HT1080 (cell line): ENCODE data around the gene GXYLT2. TPM values are rescaled to one million over a fixed set of nuclear protein-coding genes. Genes with fewer than 3 reads are reported as not detected.

Experiments
- DNase-seq: peaks from one replicate; pipeline ENCODE4 v3.0.0-alpha.2; 2015; ENCODE audit warnings: low read depth
- total RNA-seq: library from RNA; depleted of rRNA; stranded (reverse); fragments of >200 nt; shearing (Covaris generic); gene quantifications from 2 replicates; pipeline ENCODE4 v1.2.3, GENCODE V29; 2014

Gene GXYLT2
- total RNA-seq, 1 experiment from 2014 or later, result 8.0 TPM

DNA sequence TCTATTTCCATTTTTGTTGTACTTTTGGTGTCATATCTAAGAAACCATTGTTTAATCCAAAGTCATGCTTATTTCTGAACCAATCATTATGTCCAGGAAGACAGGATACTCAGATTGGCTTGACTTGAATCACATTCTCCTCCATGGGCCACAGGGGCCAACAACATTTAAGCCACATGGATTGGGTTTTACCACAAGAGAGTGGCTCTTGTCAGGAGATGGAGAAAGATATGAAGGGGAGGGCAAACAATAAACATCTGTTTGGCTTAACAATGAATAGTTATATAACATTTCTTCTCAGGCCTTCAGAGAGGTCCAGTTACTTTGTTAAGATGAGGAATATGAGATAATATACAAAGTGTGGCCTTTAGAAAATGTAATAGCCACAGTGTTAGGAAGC, 44.6 kb downstream of the GXYLT2 start:
- no peak for DNase-seq

DNA sequence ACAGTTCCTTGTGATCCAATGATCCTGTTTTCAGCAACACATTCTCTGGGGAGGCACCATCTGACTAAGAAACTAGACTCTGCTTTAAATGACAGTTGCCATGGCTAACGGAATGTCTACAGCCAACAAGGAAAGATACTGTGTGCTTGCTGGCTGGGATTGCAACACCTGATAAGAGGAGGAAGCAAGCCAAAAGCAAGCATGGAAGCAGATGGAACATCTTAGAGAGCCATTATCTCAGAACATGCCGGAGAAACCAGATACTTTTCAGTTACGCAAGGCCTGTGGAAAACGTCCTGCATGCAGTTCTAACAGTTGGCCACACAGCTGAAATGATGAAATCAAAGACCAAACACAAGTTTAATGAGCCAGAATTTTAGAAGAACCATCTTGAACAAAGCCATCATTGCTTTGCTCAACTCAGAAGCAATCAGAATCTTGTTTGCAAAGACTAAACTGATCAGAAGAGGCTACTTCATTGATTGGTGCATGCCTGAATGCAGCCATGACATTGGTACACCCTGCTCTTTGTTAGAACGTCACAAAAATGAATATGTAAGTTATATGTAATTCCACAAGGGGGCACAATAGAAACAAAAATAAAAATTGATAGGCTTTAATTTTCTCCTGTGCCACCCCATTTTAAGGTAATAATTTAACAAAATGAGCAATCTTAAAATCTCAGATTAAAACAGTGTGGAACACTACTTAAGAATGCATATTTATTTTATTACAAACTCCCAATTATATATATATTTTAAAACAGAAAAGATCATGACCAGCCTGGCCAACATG, 50.8 kb downstream of the GXYLT2 start:
- DNase-seq, result peak; percentile 71

DNA sequence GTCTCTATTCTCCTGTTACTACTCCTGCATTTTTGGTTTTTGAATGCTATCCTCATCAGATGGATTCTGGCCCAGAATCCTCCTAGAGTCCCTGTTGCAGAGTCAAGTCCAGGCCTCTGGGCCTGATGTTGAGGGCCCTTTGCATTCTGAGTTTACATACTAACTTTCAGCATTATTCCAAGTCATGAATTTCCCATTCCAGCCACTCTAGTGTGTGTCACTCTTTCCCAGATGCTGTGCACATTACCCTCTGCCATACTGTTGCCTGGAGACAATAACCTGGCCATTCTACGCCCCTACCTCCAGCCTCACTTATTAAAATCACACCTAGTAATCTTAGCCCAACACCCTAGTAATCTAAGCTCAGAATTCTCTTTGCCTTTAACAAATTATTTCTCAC, 53.4 kb downstream of the GXYLT2 start:
- no peak for DNase-seq

DNA sequence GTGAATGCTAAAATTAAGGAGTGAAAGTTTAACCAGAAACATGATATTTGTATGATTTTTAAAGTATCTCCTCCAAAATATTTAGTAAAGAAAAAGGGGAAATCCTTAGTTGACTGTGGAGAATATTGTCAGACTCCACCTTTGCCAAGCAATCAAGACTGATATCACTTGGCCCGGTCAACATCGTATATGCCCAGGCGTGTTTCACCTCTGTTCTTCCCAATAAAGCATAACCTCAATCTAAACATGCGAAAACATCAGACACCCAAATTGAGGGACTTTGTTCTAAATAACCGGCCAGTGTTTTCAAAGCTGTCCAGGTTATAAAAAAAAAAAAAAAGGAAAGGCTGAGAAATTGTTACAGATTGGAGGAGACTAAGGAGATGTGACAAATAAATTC, 54.6 kb downstream of the GXYLT2 start:
- DNase-seq, result no peak

DNA sequence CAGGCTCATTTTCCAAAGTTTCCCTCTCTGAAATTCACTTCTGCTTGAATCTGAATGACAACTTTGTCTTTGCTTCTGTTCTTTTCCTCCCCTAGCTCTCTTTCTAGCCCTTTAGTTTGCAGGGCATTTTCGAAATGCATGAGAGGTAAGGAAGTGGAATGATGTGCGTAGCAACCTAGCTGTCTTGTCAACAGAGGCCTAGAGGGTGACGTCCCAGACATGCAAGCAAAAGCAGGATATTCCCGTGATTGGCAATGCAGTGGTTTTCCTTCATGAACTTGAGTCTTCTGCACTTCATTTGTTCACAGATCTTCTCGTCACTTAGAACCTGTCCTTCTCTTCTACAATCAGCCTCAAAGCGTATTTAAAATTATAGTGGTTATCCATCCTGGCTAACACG, 56.9 kb downstream of the GXYLT2 start:
- DNase-seq, result no peak

DNA sequence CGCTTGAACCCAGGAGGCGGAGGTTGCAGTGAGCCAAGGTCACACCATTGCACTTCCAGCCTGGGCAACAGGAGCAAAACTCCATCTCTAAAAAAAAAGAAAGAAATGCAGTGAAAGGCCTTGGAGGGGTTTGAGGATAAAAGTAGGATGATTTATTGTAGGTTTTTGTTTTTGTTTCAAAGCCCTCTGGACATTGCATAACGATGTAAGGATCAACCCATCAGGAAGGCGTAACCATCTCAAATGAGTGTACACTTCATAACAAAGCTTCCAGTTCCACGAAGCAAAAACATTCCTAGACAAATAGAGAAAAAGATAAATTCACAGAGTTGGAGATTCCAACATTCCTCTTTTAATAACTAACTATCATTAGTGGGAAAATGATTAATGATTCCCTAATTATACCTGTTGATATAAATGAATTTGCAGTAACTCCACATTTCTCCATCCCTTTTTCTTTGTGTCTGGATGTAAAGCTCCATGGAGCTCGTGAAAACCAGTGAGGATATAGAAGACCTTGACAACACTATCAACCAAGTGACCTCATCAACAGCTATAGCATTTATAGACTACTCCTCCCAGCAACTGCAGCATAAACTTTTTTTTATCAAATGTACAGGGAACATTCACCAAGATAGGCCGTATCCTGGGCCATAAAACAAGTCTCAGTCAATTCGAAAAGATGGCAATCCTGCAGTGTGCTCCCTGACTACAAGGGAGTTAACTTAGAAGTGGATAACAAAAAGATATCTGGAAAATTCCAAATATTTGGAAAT, 60.1 kb downstream of the GXYLT2 start:
- no peak for DNase-seq

DNA sequence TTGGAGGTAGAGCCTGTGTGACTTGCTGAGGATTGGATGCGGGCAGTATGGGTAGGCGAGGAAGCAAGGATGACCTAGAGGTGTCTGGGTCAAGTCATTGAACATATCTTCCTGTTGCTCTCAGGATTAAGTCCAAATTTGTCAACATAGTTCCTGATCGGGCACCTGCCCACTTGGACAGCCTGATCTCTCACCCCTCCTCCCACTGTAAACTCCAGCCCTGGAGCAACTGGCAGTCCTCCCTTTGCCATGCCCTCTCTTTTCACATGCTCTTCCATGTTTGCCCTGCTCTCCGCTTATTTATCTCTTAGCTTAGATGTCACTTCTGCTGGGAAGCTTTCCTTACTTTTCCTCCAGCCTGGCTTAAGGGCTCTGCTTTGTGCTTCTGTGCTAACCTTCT, 61.2 kb downstream of the GXYLT2 start:
- no peak for DNase-seq

DNA sequence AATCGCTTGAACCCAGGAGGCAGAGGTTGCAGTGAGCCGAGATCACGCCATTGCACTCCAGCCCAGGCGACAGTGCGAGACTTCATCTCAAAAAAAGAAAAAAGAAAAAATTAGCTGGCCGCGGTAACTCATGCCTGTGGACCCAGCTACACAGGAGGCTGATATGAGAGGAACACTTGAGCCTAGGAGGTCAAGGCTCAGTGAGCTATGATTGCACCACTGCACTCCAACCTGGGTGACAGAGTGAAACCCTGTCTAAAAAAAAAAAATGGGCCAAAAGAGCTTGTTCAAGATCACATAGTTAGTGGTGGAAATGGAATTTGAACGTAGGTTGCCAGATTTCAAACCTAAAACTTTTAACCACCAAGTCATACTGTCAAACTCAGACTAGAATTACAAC, 62.5 kb downstream of the GXYLT2 start:
- DNase-seq, result no peak

DNA sequence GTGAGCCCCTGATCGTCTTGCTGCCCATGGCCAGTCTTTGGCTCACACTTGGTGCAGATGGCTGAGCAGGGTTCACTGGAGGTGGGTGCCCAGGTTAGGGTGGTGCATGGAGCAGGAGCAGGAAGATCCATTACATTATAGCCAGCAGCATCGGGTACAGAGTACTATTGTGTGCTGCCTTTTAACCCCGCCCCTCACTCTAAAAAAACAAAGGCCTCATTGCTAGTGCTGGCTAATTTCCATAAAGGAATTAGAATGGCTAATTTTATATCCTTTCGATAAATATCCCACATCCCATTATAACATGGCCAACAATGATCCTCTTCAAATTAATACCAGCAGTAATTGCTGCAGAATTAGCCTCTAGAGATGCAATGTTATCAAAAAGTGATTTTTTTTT, 63.0 kb downstream of the GXYLT2 start:
- DNase-seq, result no peak

DNA sequence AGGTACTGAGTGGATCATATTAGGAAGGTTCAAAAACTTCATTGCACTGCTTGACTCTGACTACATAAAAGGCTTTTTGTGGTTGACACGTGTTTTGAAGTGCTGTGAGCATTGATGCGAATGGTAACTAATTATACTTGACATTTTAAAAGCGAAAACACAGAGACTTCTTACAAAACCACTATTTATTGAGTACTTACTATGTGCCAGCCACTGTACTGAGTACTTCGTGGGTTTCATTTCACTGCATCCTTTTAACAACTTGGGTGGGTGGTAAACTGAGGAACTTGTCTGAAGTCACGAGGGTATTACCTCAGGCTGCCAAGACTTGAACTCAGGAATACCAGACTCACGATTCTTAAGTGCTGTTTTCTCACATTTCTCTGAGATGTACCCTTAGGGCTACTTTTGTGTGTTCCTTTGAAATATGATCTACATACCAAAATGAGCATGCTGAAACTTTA, 63.4 kb downstream of the GXYLT2 start:
- no peak for DNase-seq

DNA sequence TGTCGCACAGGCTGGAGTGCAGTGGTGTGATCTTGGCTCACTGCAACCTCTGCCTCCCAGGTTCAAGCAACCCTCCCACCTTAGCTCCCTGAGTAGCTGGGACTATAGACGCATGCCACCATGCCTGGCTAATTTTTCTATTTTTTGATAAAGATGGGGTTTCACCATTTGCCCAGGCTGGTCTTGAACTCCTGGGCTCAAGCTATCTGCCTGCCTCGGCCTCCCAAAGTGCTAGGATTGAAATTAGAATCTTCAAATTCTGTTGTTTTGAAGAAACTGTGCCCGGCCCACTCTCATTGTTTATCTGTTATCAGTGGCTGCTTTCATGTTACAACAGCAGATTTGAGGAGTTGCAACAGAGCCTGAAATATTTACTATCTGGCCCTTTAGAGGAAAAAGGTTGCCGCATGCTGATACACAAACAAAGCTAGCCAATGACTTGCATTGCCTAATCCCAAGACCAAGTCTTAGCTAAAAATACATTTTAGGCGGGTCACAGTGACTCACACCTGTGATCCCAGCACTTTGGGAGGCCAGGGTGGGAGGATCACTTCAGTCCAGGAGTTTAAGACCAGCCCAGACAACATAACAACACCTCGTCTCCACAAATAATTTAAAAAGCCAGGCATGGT, 65.6 kb downstream of the GXYLT2 start:
- peak; percentile 16 for DNase-seq

DNA sequence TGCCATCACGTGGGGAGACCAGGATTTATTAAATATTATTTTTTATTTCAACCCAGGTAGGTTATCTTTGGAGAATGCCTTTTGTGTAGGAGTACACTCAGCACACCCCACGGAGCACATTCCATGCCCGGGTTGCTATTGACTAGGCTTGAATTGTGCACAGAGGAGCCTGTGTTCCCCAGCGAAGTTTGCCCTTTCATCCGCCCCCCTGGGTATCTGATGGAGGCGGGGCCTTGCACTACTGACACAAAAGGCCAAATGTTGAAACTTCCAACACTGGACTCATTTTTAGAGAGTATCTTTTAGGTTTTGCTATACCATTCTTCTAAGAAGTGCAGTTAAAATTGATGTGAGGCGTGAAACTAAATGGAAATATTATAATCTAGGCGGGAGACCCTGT, 69.5 kb downstream of the GXYLT2 start:
- no peak for DNase-seq

DNA sequence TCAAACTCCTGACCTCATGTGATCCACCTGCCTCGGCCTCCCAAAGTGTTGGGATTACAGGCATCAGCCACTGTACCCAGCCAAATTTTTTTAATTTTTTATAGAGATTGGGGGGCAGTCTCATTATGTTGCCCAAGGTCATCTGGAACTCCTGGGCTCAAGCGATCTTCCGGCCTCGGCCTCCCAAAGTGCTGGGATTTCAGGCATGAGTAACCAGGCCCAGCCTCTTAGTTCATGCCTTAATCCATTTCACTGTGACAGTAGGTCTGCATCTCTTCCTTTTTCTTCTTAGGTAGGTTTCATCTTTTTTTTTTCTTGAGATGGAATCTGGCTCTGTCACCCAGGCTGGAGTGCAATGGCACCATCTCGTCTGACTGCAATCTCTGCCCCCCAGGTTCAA, 71.5 kb downstream of the GXYLT2 start:
- no peak for DNase-seq

DNA sequence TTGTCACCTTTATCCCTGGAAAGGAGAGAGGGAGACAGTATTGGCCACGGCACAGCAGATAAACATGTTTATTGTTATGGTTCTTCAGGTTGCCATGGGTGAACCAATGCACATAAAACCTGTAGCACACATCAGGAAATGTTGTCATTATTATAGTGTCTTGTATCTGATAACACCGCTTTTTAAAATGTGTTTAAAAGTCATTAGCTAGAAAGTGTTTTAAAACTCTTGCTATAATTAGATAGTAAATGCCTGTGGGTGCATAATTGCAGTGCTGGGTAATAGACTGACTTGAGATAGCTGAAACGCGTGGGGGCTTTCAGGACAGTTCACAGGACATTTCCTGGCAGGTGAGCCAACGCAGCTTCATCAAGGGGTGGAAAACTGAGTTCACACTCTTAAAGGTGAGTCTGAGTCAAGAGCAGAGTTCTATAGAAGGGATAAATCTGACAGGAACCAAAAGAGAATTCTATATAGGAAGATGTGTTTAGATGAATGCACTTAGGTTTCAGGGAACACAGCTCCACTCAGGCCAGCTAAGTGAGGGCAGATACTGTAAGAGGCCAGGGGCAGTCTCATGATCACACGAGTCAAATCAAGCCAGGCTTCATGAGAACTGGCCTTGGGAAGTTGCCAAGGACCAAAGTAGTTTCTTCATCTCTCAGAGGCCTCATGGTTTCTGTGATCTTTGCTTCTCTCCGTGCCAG, 73.1 kb downstream of the GXYLT2 start:
- DNase-seq, result no peak

DNA sequence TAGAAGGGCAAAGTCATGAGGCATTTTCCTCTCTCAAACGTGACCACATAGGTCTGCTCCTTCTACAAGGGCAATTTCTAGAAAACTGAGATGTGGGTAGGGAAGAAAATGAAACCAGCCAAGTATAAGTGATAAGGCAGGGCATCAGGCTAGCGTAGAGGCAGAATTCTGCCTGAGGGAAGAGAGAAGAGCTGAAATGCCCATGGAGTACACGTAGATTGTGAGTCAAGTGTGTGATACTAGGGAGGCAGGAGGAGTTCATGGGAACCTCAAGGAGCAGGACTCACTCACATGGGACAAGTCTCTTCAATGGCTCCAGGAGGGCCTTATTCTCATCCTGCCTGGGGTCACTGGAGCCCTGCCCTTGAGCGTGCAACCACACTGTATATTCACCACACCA, 73.9 kb downstream of the GXYLT2 start:
- DNase-seq, result no peak

DNA sequence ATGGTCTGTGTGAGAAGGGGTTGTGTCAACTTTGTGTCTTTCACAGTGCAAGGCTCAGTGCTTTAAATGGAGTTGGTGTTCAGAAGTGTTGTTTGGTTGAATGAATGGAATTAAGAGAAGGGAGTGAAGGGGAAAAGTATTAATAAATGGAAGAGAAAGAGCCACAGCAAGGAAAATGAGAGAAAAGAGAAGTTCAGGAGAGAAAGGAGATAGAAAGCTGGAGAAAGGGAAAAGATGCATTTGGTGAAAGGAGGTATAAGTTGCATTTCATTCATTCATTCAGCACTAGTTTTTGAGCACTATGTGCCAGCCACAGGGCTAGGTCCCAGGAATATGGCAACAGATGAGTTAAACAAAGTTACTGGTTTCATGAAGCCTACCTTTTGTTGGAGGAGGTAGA, 74.5 kb downstream of the GXYLT2 start:
- DNase-seq, result no peak

DNA sequence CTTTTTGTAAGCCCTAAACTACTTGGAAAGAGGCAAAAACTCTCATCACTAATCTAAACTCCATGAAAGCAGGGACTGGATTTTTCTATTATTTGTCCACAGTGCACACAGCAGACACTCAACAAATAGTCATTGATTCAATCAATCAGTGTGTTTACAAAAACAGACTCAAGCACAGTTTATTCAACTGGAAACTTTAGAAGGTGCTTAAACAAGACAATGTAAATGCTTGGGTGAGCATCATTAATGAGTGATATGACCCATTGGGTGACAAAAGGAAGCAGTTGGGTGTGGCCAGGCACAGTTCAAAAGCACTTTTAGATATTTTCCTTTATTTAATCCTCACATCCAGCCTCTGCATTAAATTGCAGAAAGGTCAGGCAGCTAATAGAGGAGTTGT, 76.8 kb downstream of the GXYLT2 start:
- DNase-seq, result no peak

DNA sequence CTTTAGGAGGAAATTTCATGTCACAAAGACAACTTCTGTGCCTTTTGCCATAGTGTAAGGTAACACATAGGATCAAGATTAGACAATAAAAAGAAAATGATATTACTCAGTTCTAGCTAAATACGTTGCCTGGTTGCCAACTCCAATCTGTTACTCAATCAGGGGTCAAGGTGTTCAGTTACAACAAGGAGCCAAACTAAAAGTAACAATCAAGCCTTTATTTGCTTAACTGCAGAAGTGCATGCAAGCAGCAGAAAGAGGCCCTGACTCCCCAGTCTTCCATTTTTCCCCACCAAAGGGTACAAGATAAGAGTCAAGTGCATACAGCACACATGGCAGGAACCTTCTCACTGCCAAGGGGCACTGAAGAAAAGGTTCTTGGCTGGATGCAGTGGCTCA, 80.4 kb downstream of the GXYLT2 start:
- no peak for DNase-seq

DNA sequence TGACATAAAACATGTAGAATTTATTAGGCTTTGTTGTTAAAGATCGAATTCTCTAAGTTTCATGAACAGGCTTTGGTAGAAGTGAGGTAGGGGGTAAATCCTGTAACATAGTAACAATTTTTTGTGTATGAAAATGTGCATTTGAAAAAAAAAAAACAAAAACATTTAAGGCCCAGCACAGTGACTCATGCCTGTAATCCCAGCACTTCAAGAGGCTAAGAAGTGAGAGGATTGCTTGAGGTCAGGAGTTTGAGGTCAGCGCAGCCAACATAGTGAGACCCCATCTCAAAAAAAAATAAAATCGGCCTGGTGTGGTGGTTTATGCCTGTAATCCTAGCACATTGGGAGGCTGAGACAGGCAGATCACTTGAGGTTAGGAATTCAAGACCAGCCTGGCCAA, 81.9 kb downstream of the GXYLT2 start:
- no peak for DNase-seq

DNA sequence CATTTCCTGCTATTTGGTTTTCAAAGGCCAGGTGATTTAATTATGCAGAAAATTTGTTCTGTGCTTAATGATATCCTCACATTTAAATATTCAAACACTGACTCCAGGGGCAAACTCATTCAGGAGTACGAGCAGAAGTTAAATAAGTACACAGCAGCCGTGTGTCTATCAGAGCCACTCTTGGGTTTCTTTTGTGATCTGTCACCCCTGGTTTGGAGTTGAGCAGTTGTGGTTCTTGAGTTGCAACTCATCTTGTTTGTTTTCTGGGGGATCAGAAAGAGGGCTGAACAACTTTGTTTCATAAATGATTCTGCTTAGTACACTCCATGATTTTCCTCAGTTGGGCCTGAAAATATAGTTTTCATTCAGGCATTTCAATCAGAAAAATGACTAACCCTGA, 83.1 kb downstream of the GXYLT2 start:
- no peak for DNase-seq

DNA sequence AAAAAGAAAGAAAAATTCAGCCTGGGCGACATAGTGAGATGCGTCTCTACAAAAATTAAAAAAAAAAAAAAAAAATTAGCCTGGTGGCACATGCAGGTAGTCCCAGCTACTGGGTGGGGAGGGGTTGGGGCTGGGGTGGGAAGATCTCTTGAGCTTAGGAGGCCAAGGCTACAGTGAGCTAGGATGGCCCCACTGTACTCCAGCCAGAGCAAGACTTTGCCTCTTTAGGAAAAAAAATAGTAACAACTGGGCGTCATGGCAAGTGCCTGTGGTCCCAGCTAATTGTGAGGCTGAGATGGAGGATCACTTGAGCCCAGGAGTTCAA, 84.8 kb downstream of the GXYLT2 start:
- DNase-seq, result no peak
